SU-DHL-6 (cell line): ENCODE data around the gene IP6K2.

Experiments used
- CTCF ChIP-seq: fragments of 200-600 bp; sonication (generic); IDR thresholded peaks from one replicate; pipeline ENCODE4 v1.5.1; 2017; ENCODE audit warnings: antibody characterized with exemption, mild to moderate bottlenecking, low read length, moderate library complexity; ENCODE audit not compliant: insufficient read depth, poor library complexity, severe bottlenecking
- EZH2phosphoT487 ChIP-seq: fragments of 200-600 bp; sonication (generic), shearing (Covaris generic); conservative IDR thresholded peaks from 2 replicates; pipeline ENCODE4 v1.6.1; 2018; ENCODE audit warnings: mild to moderate bottlenecking, antibody characterized with exemption, low read length, moderate library complexity, mixed read lengths

GRCh38 chr3:48715174-48715800 is 1.7 kb downstream of the IP6K2 start:
- TF ChIP-seq CTCF (no peak), EZH2phosphoT487 (no peak)
